Measurements from ENCODE around the gene CPA4. TPM values are rescaled to one million over a fixed set of nuclear protein-coding genes. Genes with fewer than 3 reads are reported as not detected.
A peak's percentile ranks its signal among the peaks of the same experiment; 100 is the strongest.

CPA4 gene
- total RNA-seq, 2 experiments from 2014 or later, result not detected

- ChIA-PET POLR2A (interaction anchor here (0.9 kb wide), 1 partner anchor 15 kb away, joined by 3 read pairs; no protein-coding TSS in a partner anchor), CTCF (ENCODE audit: unreplicated experiment) (no interaction called here)
- Histone ChIP-seq H2AFZ (ENCODE audit: low read length) (no peak overlapping the region), H3K4me3 (ENCODE audit: low read depth, low read length, poor library complexity, severe bottlenecking) (no peak overlapping the region), H3K9me2 (ENCODE audit: insufficient read depth, low read length) (no peaks in the 10 kb centered on the region), H3K4me2 (ENCODE audit: low read length) (no peak overlapping the region), H3K27ac (ENCODE audit: low read depth, low read length, poor library complexity, severe bottlenecking) (no peak overlapping the region), H3K79me2 (ENCODE audit: insufficient read depth, low read depth, low read length) (no peaks in the 10 kb centered on the region), H3K36me3 (ENCODE audit: insufficient read depth, low read length) (no peaks in the 10 kb centered on the region), H4K20me1 (ENCODE audit: insufficient read depth, low read length) (no peaks in the 10 kb centered on the region), H3K9me3 (ENCODE audit: low read length) (no peaks in the 10 kb centered on the region), H3K4me1 (ENCODE audit: insufficient read depth, low read length, poor library complexity, severe bottlenecking) (no peaks in the 10 kb centered on the region)
- TF ChIP-seq CTCF (conservative IDR thresholded peaks at IDR 0.05; ENCODE audit: low read length) (no peak), EZH2phosphoT487 (IDR thresholded peaks at IDR 0.05; ENCODE audit: borderline replicate concordance, low read depth, low read length) (no peak)
- intact Hi-C loops (cut with micrococcal nuclease; ENCODE audit: unreplicated experiment), result no loop called here
- BruUV-seq (replicated peaks), result no TSS peak
- no peak for DNase-seq (ENCODE audit: low spot score)
These were observed 15.9 kb upstream of the CPA4 start for GRCh38 chr7:130276796-130277762.

- CTCF ChIA-PET (ENCODE audit: unreplicated experiment), result no interaction called here
- no TSS peak for BruUV-seq (replicated peaks)
These were observed 15.0 kb upstream of the CPA4 start for GRCh38 chr7:130277763-130278643.

More at GRCh38 chr7:130277763-130278643, 15.0 kb upstream of the CPA4 start:
- H2AFZ ChIP-seq (ENCODE audit: low read length), result no peak overlapping the region
- POLR2A ChIA-PET, result interaction anchor here (0.7 kb wide), 1 partner anchor 529 kb away, joined by 3 read pairs; no protein-coding TSS in a partner anchor
- H3K9me2 ChIP-seq (ENCODE audit: insufficient read depth, low read length), result no peaks in the 10 kb centered on the region
- DNase-seq (ENCODE audit: low spot score), result no peak
- H3K4me2 ChIP-seq (ENCODE audit: low read length), result no peak overlapping the region
- H3K4me1 ChIP-seq (ENCODE audit: insufficient read depth, low read length, poor library complexity, severe bottlenecking), result no peaks in the 10 kb centered on the region
- intact Hi-C loops (cut with micrococcal nuclease; ENCODE audit: unreplicated experiment), result no loop called here
- H3K4me3 ChIP-seq (ENCODE audit: low read depth, low read length, poor library complexity, severe bottlenecking), result no peak overlapping the region
- no peaks in the 10 kb centered on the region for H3K79me2 ChIP-seq (ENCODE audit: insufficient read depth, low read depth, low read length)
- TF ChIP-seq CTCF (conservative IDR thresholded peaks at IDR 0.05; ENCODE audit: low read length) (peak; percentile 34; the same call in 1 of the 2 replicates), EZH2phosphoT487 (IDR thresholded peaks at IDR 0.05; ENCODE audit: borderline replicate concordance, low read depth, low read length) (no peak)
- no peak overlapping the region for H3K27ac ChIP-seq (ENCODE audit: low read depth, low read length, poor library complexity, severe bottlenecking)
- no peaks in the 10 kb centered on the region for H4K20me1 ChIP-seq (ENCODE audit: insufficient read depth, low read length)
- H3K9me3 ChIP-seq (ENCODE audit: low read length), result no peaks in the 10 kb centered on the region
- no peaks in the 10 kb centered on the region for H3K36me3 ChIP-seq (ENCODE audit: insufficient read depth, low read length)
